ENCODE measurements around the gene TMEM63A. TPM values are rescaled to one million over a fixed set of nuclear protein-coding genes. Genes with fewer than 3 reads are reported as not detected.
A peak's percentile ranks its signal among the peaks of the same experiment; 100 is the strongest.
"Not testable (repeated sequence)": the region's sequence is repeated elsewhere in the genome, so short reads cannot be mapped to it uniquely, and the experiment has no call there.

The TMEM63A gene
- total RNA-seq, 2 donors from 2014 or later: 108 to 196 TPM

GRCh38 chr1:225816643-225817538, 65.3 kb downstream of the TMEM63A start:
- ATAC-seq (peak; percentile 15), DNase-seq (peak; percentile 41 to 54)
- intact Hi-C loops (cut with DNase I, micrococcal nuclease): no loop called here

GRCh38 chr1:225815526-225816178, 66.5 kb downstream of the TMEM63A start:
- intact Hi-C loops (cut with DNase I, micrococcal nuclease): no loop called here
- ATAC-seq (no peak), DNase-seq (no peak)

- DNase-seq; ATAC-seq; intact Hi-C loops (cut with DNase I, micrococcal nuclease): not testable (repeated sequence)
These were observed 67.1 kb downstream of the TMEM63A start for GRCh38 chr1:225815090-225815489.

GRCh38 chr1:225814381-225814780, 67.8 kb downstream of the TMEM63A start:
- no peak for ATAC-seq
- no peak for DNase-seq
- intact Hi-C loops (cut with DNase I, micrococcal nuclease): no loop called here

GRCh38 chr1:225813214-225813964, 68.8 kb downstream of the TMEM63A start:
- peak; percentile 64 to 74 for DNase-seq
- peak; percentile 57 for ATAC-seq
- intact Hi-C loops (cut with DNase I, micrococcal nuclease): no loop called here

GRCh38 chr1:225812488-225813213, 69.5 kb downstream of the TMEM63A start:
- intact Hi-C loops (cut with DNase I, micrococcal nuclease): no loop called here
- no peak for ATAC-seq
- no peak for DNase-seq

GRCh38 chr1:225811622-225812487, 70.3 kb downstream of the TMEM63A start:
- peak in 1 of 2 donors; percentile 28 for DNase-seq
- intact Hi-C loops (cut with DNase I, micrococcal nuclease): no loop called here
- no peak for ATAC-seq

- DNase-seq (peak in 1 of 2 donors; percentile 53), ATAC-seq (peak; percentile 34)
- intact Hi-C loops (cut with DNase I, micrococcal nuclease): not testable (repeated sequence)
These were observed 71.3 kb downstream of the TMEM63A start for GRCh38 chr1:225810579-225811538.

GRCh38 chr1:225809842-225810578, 72.2 kb downstream of the TMEM63A start, which contains the start of gene EPHX1:
Gene EPHX1, plus strand, starts transcription at chr1:225810124. Its CDS starts 18,606 bp downstream, at chr1:225828730.
- peak; percentile 85 for ATAC-seq
- intact Hi-C loops (cut with DNase I, micrococcal nuclease): no loop called here

GRCh38 chr1:225808136-225808535, 74.0 kb downstream of the TMEM63A start:
- intact Hi-C loops (cut with DNase I, micrococcal nuclease): no loop called here
- ATAC-seq: no peak
- no peak for DNase-seq

More at GRCh38 chr1:225809842-225810578, 72.2 kb downstream of the TMEM63A start, which contains the start of gene EPHX1:
- DNase-seq: peak; percentile 90 to 93

- DNase-seq; intact Hi-C loops (cut with DNase I, micrococcal nuclease); ATAC-seq: not testable (repeated sequence)
These were observed 75.4 kb downstream of the TMEM63A start for GRCh38 chr1:225806736-225807135.

- ATAC-seq: no peak
- DNase-seq: no peak
- intact Hi-C loops (cut with DNase I, micrococcal nuclease): no loop called here
These were observed 75.9 kb downstream of the TMEM63A start for GRCh38 chr1:225806249-225806648.

GRCh38 chr1:225801146-225801545, 81.0 kb downstream of the TMEM63A start:
- ATAC-seq; DNase-seq; intact Hi-C loops (cut with DNase I, micrococcal nuclease): not testable (repeated sequence)

GRCh38 chr1:225796097-225796496, 86.1 kb downstream of the TMEM63A start:
- intact Hi-C loops (cut with DNase I, micrococcal nuclease); DNase-seq; ATAC-seq: not testable (repeated sequence)
